Body of pancreas (tissue), 4 donors: ENCODE results near the gene MVB12A.

ENCODE experiments used
- CTCF ChIP-seq, 7 experiments: fragments of 450-650 bp in 4 of 7; fragments of 200-600 bp in 3 of 7; sonication (generic) in 3 of 7; IDR thresholded peaks; one replicate each; pipeline ENCODE4 v1.5.1; 2016 to 2019; ENCODE audit warnings: antibody characterized with exemption in 7 of 7
- POLR2A ChIP-seq, 3 donors: fragments of 450-650 bp; IDR thresholded peaks; one replicate each; pipeline ENCODE4 v1.6.1; 2016; ENCODE audit warnings: antibody characterized with exemption in 3 of 3, mild to moderate bottlenecking in 2 of 3

DNA sequence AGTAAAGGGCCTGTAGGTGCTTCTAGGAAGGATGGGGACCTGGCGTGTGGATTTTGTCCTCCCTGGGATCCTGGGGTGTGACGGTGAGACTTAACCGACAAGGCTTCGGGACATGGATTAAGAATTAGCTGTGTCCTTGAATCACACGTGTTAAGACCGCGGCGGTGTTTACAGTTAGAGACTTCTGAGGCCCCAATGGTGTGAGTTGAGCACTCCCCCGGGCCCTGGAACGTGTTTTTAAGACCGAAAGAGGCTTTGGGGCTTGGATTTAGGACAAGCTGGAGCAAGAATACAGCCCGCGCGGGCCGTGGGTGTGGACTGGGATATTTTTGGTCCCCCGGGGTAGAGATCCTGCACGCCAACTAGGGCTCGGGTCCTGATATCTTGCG lies 49.2 kb downstream of the MVB12A start:
- TF ChIP-seq POLR2A (IDR thresholded peaks at IDR 0.05) (no peak), CTCF (IDR thresholded peaks at IDR 0.05) (no peak)
